WTC11 (cell line): ENCODE measurements around the gene GPR75. TPM values are rescaled to one million over a fixed set of nuclear protein-coding genes. Genes with fewer than 3 reads are reported as not detected.

Experiments
- ATAC-seq: fragments of 200-7000 bp; cut with Tn5 transposase; 2 replicates; pipeline ENCODE4 v1.10.0; 2021; ENCODE audit warnings: mild to moderate bottlenecking, moderate library complexity
- CTCF ChIA-PET: fragments of 300-600 bp; sonication (Branson Sonifier 250); formaldehyde crosslinking; loops from one replicate; lab custom pipeline; 2021; ENCODE audit warnings: antibody characterized with exemption; lab: Charles Lee
- POLR2A ChIA-PET: fragments of 350-600 bp; sonication (Branson Sonifier 250); formaldehyde crosslinking; loops from one replicate; lab custom pipeline; 2021; ENCODE audit warnings: antibody characterized with exemption; lab: Charles Lee
- DNase-seq: peaks from one replicate; pipeline ENCODE4 v3.0.0; 2021; ENCODE audit warnings: low spot score
- H3K27ac Mint-ChIP-seq: 2 replicates; pipeline ENCODE4 v1.8.0; 2021; ENCODE audit warnings: mixed read lengths
- H3K27me3 Mint-ChIP-seq: 2 replicates; pipeline ENCODE4 v1.8.0; 2021; ENCODE audit warnings: low read depth, mild to moderate bottlenecking, moderate library complexity, mixed read lengths
- H3K36me3 Mint-ChIP-seq: 2 replicates; pipeline ENCODE4 v1.8.0; 2021; ENCODE audit warnings: mixed read lengths
- H3K4me1 Mint-ChIP-seq: 2 replicates; pipeline ENCODE4 v1.8.0; 2022; ENCODE audit warnings: mixed read lengths
- H3K4me3 Mint-ChIP-seq: 2 replicates; pipeline ENCODE4 v1.8.0; 2021; ENCODE audit warnings: mild to moderate bottlenecking, moderate library complexity, mixed read lengths
- H3K9me3 Mint-ChIP-seq: 2 replicates; pipeline ENCODE4 v1.8.0; 2021; ENCODE audit warnings: mixed read lengths
- AR ChIP-seq: fragments of 250-450 bp; sonication (Bioruptor Pico); IDR thresholded peaks from 2 replicates; pipeline ENCODE4 v1.9.0; 2021; ENCODE audit warnings: mild to moderate bottlenecking
- ARID4B ChIP-seq: sonication (generic); formaldehyde crosslinking; IDR thresholded peaks from 2 replicates; pipeline ENCODE4 v1.8.0; 2023; ENCODE audit warnings: missing genetic modification reagents, mild to moderate bottlenecking, borderline replicate concordance
- CBFB ChIP-seq: sonication (generic); formaldehyde crosslinking; IDR thresholded peaks from 2 replicates; pipeline ENCODE4 v1.8.1; 2022; ENCODE audit warnings: mild to moderate bottlenecking, low read depth, missing genetic modification reagents
- EMX1 ChIP-seq: fragments of 250-450 bp; sonication (Bioruptor Pico); IDR thresholded peaks from 2 replicates; pipeline ENCODE4 v1.8.0; 2021; ENCODE audit warnings: mild to moderate bottlenecking
- ESRRA ChIP-seq: sonication (generic); formaldehyde crosslinking; IDR thresholded peaks from 2 replicates; pipeline ENCODE4 v1.8.1; 2022; ENCODE audit warnings: mild to moderate bottlenecking, missing genetic modification reagents, borderline replicate concordance
- ETV6 ChIP-seq: sonication (generic); formaldehyde crosslinking; IDR thresholded peaks from 2 replicates; pipeline ENCODE4 v1.8.1; 2022; ENCODE audit warnings: mild to moderate bottlenecking, missing genetic modification reagents
- FOXJ3 ChIP-seq: sonication (generic); formaldehyde crosslinking; IDR thresholded peaks from 2 replicates; pipeline ENCODE4 v1.9.0; 2021; ENCODE audit warnings: missing genetic modification reagents, mild to moderate bottlenecking, borderline replicate concordance
- IRF2 ChIP-seq: sonication (generic); formaldehyde crosslinking; IDR thresholded peaks from 2 replicates; pipeline ENCODE4 v1.8.0; 2022; ENCODE audit warnings: low read depth, missing genetic modification reagents, borderline replicate concordance
- NR2C2 ChIP-seq: sonication (generic); formaldehyde crosslinking; IDR thresholded peaks from 2 replicates; pipeline ENCODE4 v1.8.0; 2022; ENCODE audit warnings: mild to moderate bottlenecking, missing genetic modification reagents
- PRDM15 ChIP-seq: sonication (generic); formaldehyde crosslinking; IDR thresholded peaks from 2 replicates; pipeline ENCODE4 v1.8.0; 2022; ENCODE audit warnings: missing genetic modification reagents
- PREB ChIP-seq: sonication (generic); formaldehyde crosslinking; IDR thresholded peaks from 2 replicates; pipeline ENCODE4 v1.8.1; 2022; ENCODE audit warnings: mild to moderate bottlenecking, missing genetic modification reagents, moderate library complexity, borderline replicate concordance
- RELA ChIP-seq: sonication (generic); formaldehyde crosslinking; IDR thresholded peaks from 2 replicates; pipeline ENCODE4 v1.8.1; 2022; ENCODE audit warnings: missing genetic modification reagents, mild to moderate bottlenecking, borderline replicate concordance
- SOX15 ChIP-seq: fragments of 250-450 bp; sonication (Bioruptor Pico); IDR thresholded peaks from 2 replicates; pipeline ENCODE4 v1.9.0; 2021; ENCODE audit warnings: mild to moderate bottlenecking
- ZNF281 ChIP-seq: sonication (generic); formaldehyde crosslinking; IDR thresholded peaks from 2 replicates; pipeline ENCODE4 v1.8.0; 2023; ENCODE audit warnings: mild to moderate bottlenecking, missing genetic modification reagents
- ZNF317 ChIP-seq: sonication (generic); formaldehyde crosslinking; IDR thresholded peaks from 2 replicates; pipeline ENCODE4 v1.8.1; 2023; ENCODE audit warnings: low read depth, mild to moderate bottlenecking, moderate library complexity, missing genetic modification reagents, borderline replicate concordance
- ZNF423 ChIP-seq: fragments of 250-450 bp; sonication (Bioruptor Pico); IDR thresholded peaks from 2 replicates; pipeline ENCODE4 v2.1.2; 2022; ENCODE audit warnings: mild to moderate bottlenecking, moderate library complexity
- ZNF532 ChIP-seq: fragments of 250-450 bp; sonication (Bioruptor Pico); IDR thresholded peaks from 2 replicates; pipeline ENCODE4 v1.9.0; 2021; ENCODE audit warnings: mild to moderate bottlenecking, borderline replicate concordance
- total RNA-seq: library from RNA; stranded (reverse); gene quantifications from 3 replicates; pipeline ENCODE4 v1.2.3, GENCODE V29; 2021

Gene GPR75
- total RNA-seq, 1 experiment from 2014 or later, result 2.2 TPM

- TF ChIP-seq ZNF281 (CRISPR knock-in tag) (no peak), SOX15 (CRISPR knock-in tag) (no peak), RELA (no peak), ZNF317 (no peak), EMX1 (CRISPR knock-in tag) (no peak), PREB (CRISPR knock-in tag) (no peak), FOXJ3 (CRISPR knock-in tag) (no peak), IRF2 (CRISPR knock-in tag) (no peak), ESRRA (CRISPR knock-in tag) (no peak)
Measured at GRCh38 chr2:53861824-53862223, 2.1 kb upstream of the GPR75 start (continued).

GRCh38 chr2:53856272-53856671, 3.5 kb downstream of the GPR75 start:
- no peak for DNase-seq
- CTCF ChIA-PET, result no interaction called here
- TF ChIP-seq ZNF532 (no peak), NR2C2 (CRISPR knock-in tag) (no peak), PRDM15 (CRISPR knock-in tag) (no peak), ZNF317 (no peak), ZNF423 (CRISPR knock-in tag) (no peak), AR (CRISPR knock-in tag) (no peak), CBFB (no peak), ETV6 (CRISPR knock-in tag) (no peak), ARID4B (CRISPR knock-in tag) (no peak)

More at GRCh38 chr2:53856272-53856671, 3.5 kb downstream of the GPR75 start:
- Mint-ChIP-seq H3K27ac (no peak overlapping the region), H3K36me3 (peaks cover 6% of the 10 kb centered on the region; the same call in 1 of the 2 replicates), H3K4me3 (no peak overlapping the region), H3K27me3 (no peaks in the 10 kb centered on the region), H3K9me3 (no peaks in the 10 kb centered on the region), H3K4me1 (peaks cover 21% of the 10 kb centered on the region)
- ATAC-seq, result no peak
- POLR2A ChIA-PET, result interaction anchor here (0.5 to 0.6 kb wide), 3 partner anchors 11 to 1400 kb away, joined by 3 read pairs; no protein-coding TSS in a partner anchor
